ENCODE results near the gene ICA1. TPM values are rescaled to one million over a fixed set of nuclear protein-coding genes. Genes with fewer than 3 reads are reported as not detected.
"Not testable (repeated sequence)": the region's sequence is repeated elsewhere in the genome, so short reads cannot be mapped to it uniquely, and the experiment has no call there.

The ICA1 gene
- total RNA-seq, 4 donors from 2014 or later = 4.1 to 7.4 (median 5.8) TPM

GRCh38 chr7:8303904-8304528, 42.0 kb upstream of the ICA1 start:
- no peaks in the 10 kb centered on the region for H3K9me3 ChIP-seq
- 93% methylated on average over 10 of the region's 16 CpGs for whole genome bisulfite sequencing
- TF ChIP-seq POLR2A (IDR thresholded peaks at IDR 0.05; ENCODE audit: low read depth) = no peak
- TF ChIP-seq POLR2AphosphoS5 (IDR thresholded peaks at IDR 0.05) = no peak
- no peak for TF ChIP-seq EP300 (IDR thresholded peaks at IDR 0.05)
- TF ChIP-seq, protein P1, sequence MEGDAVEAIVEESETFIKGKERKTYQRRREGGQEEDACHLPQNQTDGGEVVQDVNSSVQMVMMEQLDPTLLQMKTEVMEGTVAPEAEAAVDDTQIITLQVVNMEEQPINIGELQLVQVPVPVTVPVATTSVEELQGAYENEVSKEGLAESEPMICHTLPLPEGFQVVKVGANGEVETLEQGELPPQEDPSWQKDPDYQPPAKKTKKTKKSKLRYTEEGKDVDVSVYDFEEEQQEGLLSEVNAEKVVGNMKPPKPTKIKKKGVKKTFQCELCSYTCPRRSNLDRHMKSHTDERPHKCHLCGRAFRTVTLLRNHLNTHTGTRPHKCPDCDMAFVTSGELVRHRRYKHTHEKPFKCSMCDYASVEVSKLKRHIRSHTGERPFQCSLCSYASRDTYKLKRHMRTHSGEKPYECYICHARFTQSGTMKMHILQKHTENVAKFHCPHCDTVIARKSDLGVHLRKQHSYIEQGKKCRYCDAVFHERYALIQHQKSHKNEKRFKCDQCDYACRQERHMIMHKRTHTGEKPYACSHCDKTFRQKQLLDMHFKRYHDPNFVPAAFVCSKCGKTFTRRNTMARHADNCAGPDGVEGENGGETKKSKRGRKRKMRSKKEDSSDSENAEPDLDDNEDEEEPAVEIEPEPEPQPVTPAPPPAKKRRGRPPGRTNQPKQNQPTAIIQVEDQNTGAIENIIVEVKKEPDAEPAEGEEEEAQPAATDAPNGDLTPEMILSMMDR (IDR thresholded peaks at IDR 0.05) = no peak

GRCh38 chr7:8297023-8297422, 35.1 kb upstream of the ICA1 start:
- H3K36me3 ChIP-seq; H3K27me3 ChIP-seq; intact Hi-C loops (cut with DNase I); H3K27ac ChIP-seq (replicated peaks in 1 of 4); H3K4me1 ChIP-seq; DNase-seq (ENCODE audit: extremely low spot score); H3K4me3 ChIP-seq; H3K9me3 ChIP-seq: not testable (repeated sequence)
- 93% methylated on average over 7 of the region's 7 CpGs for WGBS

More at GRCh38 chr7:8303904-8304528, 42.0 kb upstream of the ICA1 start:
- H3K27me3 ChIP-seq = no peaks in the 10 kb centered on the region
- H3K4me3 ChIP-seq = no peak overlapping the region
- no peak overlapping the region for H3K27ac ChIP-seq (replicated peaks in 1 of 4)
- no peak for DNase-seq (ENCODE audit: extremely low spot score)
- no peaks in the 10 kb centered on the region for H3K4me1 ChIP-seq
- H3K36me3 ChIP-seq = no peaks in the 10 kb centered on the region
- intact Hi-C loops (cut with DNase I) = no loop called here

DNA sequence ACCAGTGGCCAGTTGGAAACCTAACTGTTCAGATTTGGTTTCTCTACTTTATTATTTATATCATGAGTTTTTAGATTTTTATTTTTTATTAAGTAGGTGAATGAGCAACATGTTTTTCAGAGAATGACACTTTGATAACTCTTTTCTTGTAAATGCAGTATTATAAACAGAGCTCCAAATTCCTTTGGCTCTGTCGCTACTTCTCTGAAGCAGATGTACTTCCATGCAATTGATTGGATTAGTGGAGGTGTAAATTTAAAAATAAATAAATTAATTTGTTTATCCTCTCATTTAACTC, 34.3 kb upstream of the ICA1 start:
- Histone ChIP-seq H3K36me3 (no peaks in the 10 kb centered on the region), H3K9me3 (no peaks in the 10 kb centered on the region), H3K27me3 (no peaks in the 10 kb centered on the region), H3K4me3 (no peak overlapping the region), H3K27ac (replicated peaks in 1 of 4) (no peak overlapping the region), H3K4me1 (no peaks in the 10 kb centered on the region)
- intact Hi-C loops (cut with DNase I) = no loop called here
- no peak for DNase-seq (ENCODE audit: extremely low spot score)
- TF ChIP-seq POLR2AphosphoS5 (IDR thresholded peaks at IDR 0.05) = no peak
- no peak for TF ChIP-seq POLR2A (IDR thresholded peaks at IDR 0.05; ENCODE audit: low read depth)
- TF ChIP-seq, protein P1 (IDR thresholded peaks at IDR 0.05) = no peak
- no peak for TF ChIP-seq EP300 (IDR thresholded peaks at IDR 0.05)
- WGBS = 86% methylated on average over 1 of the region's 1 CpG

GRCh38 chr7:8295638-8296361, 33.8 kb upstream of the ICA1 start:
- no peak for DNase-seq (ENCODE audit: extremely low spot score)
- Histone ChIP-seq H3K27me3 (no peaks in the 10 kb centered on the region), H3K9me3 (no peaks in the 10 kb centered on the region), H3K4me3 (no peak overlapping the region), H3K36me3 (no peaks in the 10 kb centered on the region), H3K27ac (replicated peaks in 1 of 4) (no peak overlapping the region), H3K4me1 (no peaks in the 10 kb centered on the region)
- intact Hi-C loops (cut with DNase I) = no loop called here
- WGBS = 49% methylated on average over 6 of the region's 6 CpGs
- TF ChIP-seq EP300 (IDR thresholded peaks at IDR 0.05) = no peak
- TF ChIP-seq, protein P1 (IDR thresholded peaks at IDR 0.05) = peak; percentile 55 to 66 (median 60)

DNA sequence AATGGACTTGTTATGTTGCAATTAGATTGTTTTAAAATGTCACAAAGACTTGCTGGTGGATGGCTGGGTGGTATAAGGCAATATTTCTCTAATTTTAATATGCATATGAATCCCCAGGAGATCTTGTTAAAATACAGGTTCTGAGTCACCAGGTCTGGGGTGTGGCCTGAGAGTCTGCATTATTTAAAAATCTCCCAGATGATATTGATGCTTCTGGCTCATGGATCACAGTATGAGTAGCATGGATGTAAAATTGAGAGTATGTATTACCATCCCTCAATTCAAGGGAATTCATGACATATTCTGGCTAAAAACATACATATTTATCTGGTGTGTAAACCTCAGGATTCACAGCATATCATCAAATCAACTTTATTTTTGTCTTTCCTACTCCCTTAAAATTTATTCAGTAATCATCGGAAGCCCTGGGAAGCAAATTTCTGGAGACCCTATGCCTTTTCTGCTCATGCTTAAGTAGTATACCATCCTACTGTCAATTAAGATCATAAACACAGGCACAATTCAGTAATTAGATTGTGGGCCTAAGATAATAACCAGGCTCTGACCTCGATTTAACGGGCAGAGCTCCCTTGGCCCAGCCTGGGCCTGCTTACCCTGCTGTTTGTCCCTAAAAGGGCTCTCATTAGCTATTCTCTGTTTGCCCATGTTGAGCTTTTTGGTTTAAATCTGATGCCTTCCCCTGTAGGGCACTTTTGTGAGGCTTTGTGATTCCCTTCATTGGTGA, 29.6 kb upstream of the ICA1 start:
- no peak overlapping the region for H3K4me3 ChIP-seq
- intact Hi-C loops (cut with DNase I) = no loop called here
- H3K4me1 ChIP-seq = no peaks in the 10 kb centered on the region
- no peaks in the 10 kb centered on the region for H3K27me3 ChIP-seq
- no peaks in the 10 kb centered on the region for H3K9me3 ChIP-seq
- DNase-seq (ENCODE audit: extremely low spot score) = no peak
- H3K36me3 ChIP-seq = no peaks in the 10 kb centered on the region
- H3K27ac ChIP-seq (replicated peaks in 1 of 4) = no peak overlapping the region
- TF ChIP-seq POLR2A (IDR thresholded peaks at IDR 0.05; ENCODE audit: low read depth) (no peak), EP300 (IDR thresholded peaks at IDR 0.05) (no peak), POLR2AphosphoS5 (IDR thresholded peaks at IDR 0.05) (no peak)
- TF ChIP-seq, protein P1 (IDR thresholded peaks at IDR 0.05) = no peak
- 85% methylated on average over 3 of the region's 3 CpGs for WGBS

Data from esophagus muscularis mucosa (tissue), 4 donors.